Nasal cavity respiratory epithelium epithelial cell of viscerocranial mucosa (primary cell): Measurements from ENCODE around the gene LRP1-AS. TPM values are rescaled to one million over a fixed set of nuclear protein-coding genes. Genes with fewer than 3 reads are reported as not detected.

Experiments used
- total RNA-seq: library from RNA; depleted of rRNA; stranded (reverse); fragments of >200 nt; gene quantifications from 2 replicates; pipeline ENCODE4 v1.2.3, GENCODE V29; 2014

The LRP1-AS gene
- total RNA-seq, result not detected in 2 replicates

GRCh38 chr12:57146961-57147944 lies at the start of gene LRP1-AS:
LRP1-AS (minus strand) TSS chr12:57147619.

GRCh38 chr12:57127726-57128518 lies 19.5 kb downstream of the LRP1-AS start, which contains the start of gene LRP1:
LRP1 (plus strand) TSS chr12:57128483; CDS start chr12:57128965, 482 bp downstream.

GRCh38 chr12:57111031-57111734 lies 36.2 kb downstream of the LRP1-AS start, which contains the start of gene STAT6:
STAT6 (minus strand) TSS chr12:57111362; CDS start chr12:57108278, 3,084 bp downstream.

Other genes with a start within 250 kb of the LRP1-AS start
- 0.28 and 2.7 TPM in 2 replicates for gene SDR9C7, start 213.2 kb downstream of the LRP1-AS start, total RNA-seq
- gene RDH16, start 190.0 kb downstream of the LRP1-AS start, total RNA-seq, result 0.34 and 6.3 TPM in 2 replicates
- 8.2 and 9.7 TPM in 2 replicates for gene ZBTB39, start 141.1 kb downstream of the LRP1-AS start, total RNA-seq
- gene TAC3, start 131.1 kb downstream of the LRP1-AS start, total RNA-seq, result not detected in 2 replicates
- gene MYO1A, start 97.5 kb downstream of the LRP1-AS start, total RNA-seq, result 0.14 and 0.34 TPM in 2 replicates
- 4.8 and 11.6 TPM in 2 replicates for gene NEMP1, start 68.8 kb downstream of the LRP1-AS start, total RNA-seq
- gene NAB2, start 58.5 kb downstream of the LRP1-AS start, total RNA-seq, result 22.9 and 54.0 TPM in 2 replicates
- gene STAT6, start 36.3 kb downstream of the LRP1-AS start, total RNA-seq, result 30.8 and 102 TPM in 2 replicates
- 26.3 and 294 TPM in 2 replicates for gene LRP1, start 19.1 kb downstream of the LRP1-AS start, total RNA-seq
- gene NXPH4, start 69.2 kb upstream of the LRP1-AS start, total RNA-seq, result 1.0 and 14.2 TPM in 2 replicates
- 379 and 408 TPM in 2 replicates for gene SHMT2, start 82.1 kb upstream of the LRP1-AS start, total RNA-seq
- 0.34 and 0.36 TPM in 2 replicates for gene STAC3, start 103.6 kb upstream of the LRP1-AS start, total RNA-seq